Pancreas (tissue), 10 donors: Measurements from ENCODE around the gene ITPKB. TPM values are rescaled to one million over a fixed set of nuclear protein-coding genes. Genes with fewer than 3 reads are reported as not detected.

Experiments used
- ATAC-seq, 4 donors: fragments of 200-7000 bp; cut with Tn5 transposase; one replicate each; pipeline versions ENCODE4 v1.8.0 to v1.9.1; 2020; ENCODE audit warnings: mild to moderate bottlenecking in 4 of 4, moderate library complexity in 4 of 4
- DNase-seq, 6 donors: peaks; one replicate each; pipeline ENCODE4 v3.0.0-alpha.2; 2020
- FAIRE-seq: peaks from 2 replicates; lab custom pipeline; 2012; peaks lifted over from hg19 to GRCh38; lab: Jason Lieb, UNC
- H3K27ac ChIP-seq, 4 donors: fragments of 200-600 bp; sonication (generic); 1 replicate in 3 of 4; 2 replicates in 1 of 4; pipeline versions ENCODE4 v1.5.0 to v1.8.0; 2020
- H3K27me3 ChIP-seq, 4 donors: fragments of 200-600 bp; one replicate each; pipeline ENCODE4 v1.8.0; 2021
- H3K36me3 ChIP-seq, 3 donors: fragments of 200-600 bp; sonication (generic) in 1 of 3; one replicate each; pipeline versions ENCODE4 v1.5.0 to v1.8.0; 2020 to 2021
- H3K4me1 ChIP-seq, 3 donors: fragments of 200-600 bp; one replicate each; pipeline ENCODE4 v1.8.0; 2021
- H3K4me3 ChIP-seq, 4 donors: fragments of 200-600 bp; sonication (generic) in 2 of 4; one replicate each; pipeline versions ENCODE4 v1.5.0 to v1.8.0; 2020 to 2021
- H3K9me3 ChIP-seq, 4 donors: fragments of 200-600 bp; one replicate each; pipeline ENCODE4 v1.8.0; 2021
- WGBS, 2 donors: extraction: QIAGEN DNeasy Blood & Tissue Kit; methylation state at CpG; one replicate each; pipeline ENCODE4 v1.1.7; 2013; 5-methylcytosine and 5-hydroxymethylcytosine counted together
- intact Hi-C, 3 donors: fragments of 100-400 bp; cut with DNase I; formaldehyde crosslinking; loops; one replicate each; pipeline versions ENCODE4 v1.11.1 to v1.14.2; 2022
- polyA plus RNA-seq, 2 donors: library from polyadenylated mRNA; stranded (reverse); fragments of 200-250 nt; gene quantifications; one replicate each; pipeline ENCODE4 v1.2.3, GENCODE V29; 2013
- total RNA-seq, 6 donors: library from RNA; stranded (reverse); fragmentation: NEBNext Ultra II Directional in 4 of 6; extraction: Animal tissue kit (Norgen Biotek cat#: 25700) in 4 of 6; gene quantifications; one replicate each; pipeline versions ENCODE4 v1.2.1 to v1.2.4, GENCODE V29; 2021 to 2023
- TF ChIP-seq, protein P1 (sequence below), 4 donors: fragments of 200-600 bp; sonication (generic) in 3 of 4; IDR thresholded peaks; one replicate each; pipeline versions ENCODE4 v1.5.0 to v1.8.0; 2021; ENCODE audit warnings: antibody characterized with exemption in 4 of 4
- donor health status: healthy with polysubstance abuse.
- donor health status: DM: no; HTN: no; CAD: no; lungs with moderate emphysema.
- donor health status: DM: no; HTN: no; CAD: no.
- donor health status: control.
- donor health status: control.
- donor health status: Bipolar disorder and iron deficiency.
- donor health status: DM: yes; HTN: yes; CAD: no.
- donor health status: DM: no; HTN: no; CAD: no.
- donor health status: DM: no; HTN: no; CAD: no.
- donor health status: DM: yes; HTN: yes; CAD: no.

ITPKB gene
- total and polyA plus RNA-seq, 8 donors: 3.8 to 13.9 (median 5.5) TPM

DNA sequence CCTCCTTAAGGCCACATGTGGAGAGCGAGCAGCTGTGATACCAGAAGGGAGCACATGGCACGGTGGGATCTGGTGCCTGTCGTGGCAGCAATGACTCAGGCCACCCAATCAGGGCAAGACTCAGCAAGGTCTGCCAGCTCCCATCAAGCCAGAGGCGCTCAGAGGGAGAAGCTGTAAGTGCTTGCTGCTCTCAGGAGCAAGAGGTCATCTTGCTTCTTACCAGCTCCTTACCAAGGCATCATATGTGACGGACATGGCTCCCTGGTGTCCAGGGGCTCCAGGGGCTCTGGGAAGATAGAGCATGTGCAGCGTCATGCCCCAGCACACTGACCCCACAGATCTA lies 72.9 kb downstream of the ITPKB start:
- WGBS, 2 donors: 95 to 97% methylated on average over 6 of the region's 6 CpGs
- FAIRE-seq: no peak
- Histone ChIP-seq H3K4me1 (peaks cover 0 to 26% (median 4%) of the 10 kb centered on the region in 3 donors), H3K36me3 (no peaks in the 10 kb centered on the region), H3K4me3 (no peak overlapping the region), H3K27me3 (no peaks in the 10 kb centered on the region), H3K9me3 (no peaks in the 10 kb centered on the region), H3K27ac (no peak overlapping the region)
- ATAC-seq: no peak
- intact Hi-C loops: no loop called here
- DNase-seq: no peak
- TF ChIP-seq, protein P1, sequence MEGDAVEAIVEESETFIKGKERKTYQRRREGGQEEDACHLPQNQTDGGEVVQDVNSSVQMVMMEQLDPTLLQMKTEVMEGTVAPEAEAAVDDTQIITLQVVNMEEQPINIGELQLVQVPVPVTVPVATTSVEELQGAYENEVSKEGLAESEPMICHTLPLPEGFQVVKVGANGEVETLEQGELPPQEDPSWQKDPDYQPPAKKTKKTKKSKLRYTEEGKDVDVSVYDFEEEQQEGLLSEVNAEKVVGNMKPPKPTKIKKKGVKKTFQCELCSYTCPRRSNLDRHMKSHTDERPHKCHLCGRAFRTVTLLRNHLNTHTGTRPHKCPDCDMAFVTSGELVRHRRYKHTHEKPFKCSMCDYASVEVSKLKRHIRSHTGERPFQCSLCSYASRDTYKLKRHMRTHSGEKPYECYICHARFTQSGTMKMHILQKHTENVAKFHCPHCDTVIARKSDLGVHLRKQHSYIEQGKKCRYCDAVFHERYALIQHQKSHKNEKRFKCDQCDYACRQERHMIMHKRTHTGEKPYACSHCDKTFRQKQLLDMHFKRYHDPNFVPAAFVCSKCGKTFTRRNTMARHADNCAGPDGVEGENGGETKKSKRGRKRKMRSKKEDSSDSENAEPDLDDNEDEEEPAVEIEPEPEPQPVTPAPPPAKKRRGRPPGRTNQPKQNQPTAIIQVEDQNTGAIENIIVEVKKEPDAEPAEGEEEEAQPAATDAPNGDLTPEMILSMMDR (IDR thresholded peaks at IDR 0.05): no peak

DNA sequence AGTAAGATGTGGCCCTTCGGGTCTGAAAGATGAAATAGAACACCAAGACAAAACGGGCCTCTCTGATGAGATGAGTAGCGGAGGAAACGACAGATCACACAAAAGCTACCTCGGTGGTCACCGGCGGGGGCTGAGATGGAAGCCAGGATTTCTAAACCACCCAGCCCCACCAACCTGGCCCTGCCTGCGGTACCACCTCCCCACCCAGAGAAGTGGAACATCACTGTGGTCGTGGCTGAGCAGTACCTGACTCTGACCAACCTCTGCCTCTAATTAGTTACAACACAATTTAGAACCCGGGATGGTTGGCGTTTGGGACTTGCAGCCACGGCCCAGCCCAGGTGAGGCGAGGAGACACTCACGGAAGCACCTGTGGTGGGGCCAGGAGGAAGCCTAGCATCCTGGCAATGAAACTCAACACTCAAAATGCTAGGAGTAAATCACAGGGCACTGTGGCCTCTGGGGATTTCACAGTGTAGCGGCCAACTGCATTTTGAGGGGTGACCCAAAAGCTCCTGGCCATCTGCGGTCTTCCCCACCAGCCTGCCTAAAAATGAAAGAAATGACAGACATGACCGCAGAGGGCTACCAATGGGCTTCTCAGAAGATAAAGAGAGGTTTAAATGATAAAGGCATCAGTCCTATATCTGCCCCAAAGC lies 73.4 kb downstream of the ITPKB start:
- no peaks in the 10 kb centered on the region for H3K9me3 ChIP-seq
- intact Hi-C loops: no loop called here
- no peak for DNase-seq
- H3K36me3 ChIP-seq: no peaks in the 10 kb centered on the region
- WGBS, 2 donors: 94% methylated on average over 17 of the region's 17 CpGs
- peaks cover 0 to 29% (median 4%) of the 10 kb centered on the region in 3 donors for H3K4me1 ChIP-seq
- TF ChIP-seq, protein P1 (IDR thresholded peaks at IDR 0.05): no peak
- no peak for FAIRE-seq
- no peaks in the 10 kb centered on the region for H3K27me3 ChIP-seq
- no peak overlapping the region for H3K4me3 ChIP-seq
- H3K27ac ChIP-seq: peak overlapping the region in 3 of 4 donors; percentile 46 to 86 (median 79)
- ATAC-seq: no peak

DNA sequence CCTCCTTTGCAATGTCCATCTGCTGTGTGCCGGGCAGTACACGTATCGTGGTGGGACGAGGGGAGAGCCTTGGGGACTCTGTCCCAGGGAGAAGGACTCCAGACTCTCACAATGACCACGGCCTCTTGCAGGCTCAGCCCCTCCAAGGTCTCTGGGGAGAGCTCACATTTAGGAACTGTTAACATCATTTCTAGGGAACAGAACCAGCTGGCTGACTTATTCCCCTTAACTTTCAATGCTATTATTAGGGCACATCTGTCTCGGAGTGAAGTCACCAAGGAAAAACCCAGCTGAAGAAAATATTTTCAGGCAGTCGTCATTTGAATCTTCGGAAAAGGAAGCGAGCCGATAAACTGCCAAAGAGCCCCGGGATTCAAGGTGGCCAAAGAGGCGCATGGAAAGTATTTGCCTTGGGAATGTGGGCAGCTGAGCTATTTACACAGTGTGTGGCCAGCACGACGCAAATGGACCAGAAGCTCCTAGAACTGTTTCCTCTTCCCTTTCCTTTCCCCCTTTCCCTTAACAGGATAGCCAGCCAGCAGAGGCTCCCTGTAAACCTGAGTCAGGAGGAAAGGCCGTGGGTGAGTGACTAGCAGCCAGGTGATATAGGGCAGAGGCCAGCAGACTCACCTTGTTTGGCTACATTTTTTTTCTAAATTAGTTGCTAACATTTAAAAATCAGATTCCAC lies 74.5 kb downstream of the ITPKB start:
- no peaks in the 10 kb centered on the region for H3K36me3 ChIP-seq
- peak overlapping the region; percentile 46 to 86 (median 64) for H3K27ac ChIP-seq
- H3K27me3 ChIP-seq: no peaks in the 10 kb centered on the region
- DNase-seq (peak in 4 of 6 donors; percentile 55 to 80 (median 64)), FAIRE-seq (no peak), ATAC-seq (peak; percentile 75 to 86 (median 84))
- peaks cover 0 to 40% (median 4%) of the 10 kb centered on the region in 3 donors for H3K4me1 ChIP-seq
- WGBS, 2 donors: 42 to 44% methylated on average over 15 of the region's 15 CpGs
- H3K4me3 ChIP-seq: no peak overlapping the region
- intact Hi-C loops: no loop called here
- H3K9me3 ChIP-seq: no peaks in the 10 kb centered on the region
- TF ChIP-seq, protein P1 (IDR thresholded peaks at IDR 0.05): no peak

DNA sequence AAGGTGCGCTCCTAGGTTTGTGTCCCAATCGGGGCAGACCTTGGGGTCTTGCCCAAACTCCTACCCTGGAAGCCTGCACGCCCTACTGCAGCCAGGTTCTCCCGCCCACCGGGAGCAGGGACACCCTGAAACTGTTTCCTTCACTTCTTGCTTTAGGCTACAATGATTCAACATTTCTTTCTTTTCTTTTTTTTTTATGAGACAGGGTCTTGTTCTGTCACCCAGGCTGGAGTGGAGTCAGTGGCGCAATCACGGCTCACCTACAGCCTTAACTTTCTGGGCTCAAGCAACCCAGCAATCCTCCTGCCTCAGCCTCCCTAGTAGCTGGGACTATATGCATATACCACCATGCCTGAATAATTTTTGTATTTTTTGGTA lies 75.8 kb downstream of the ITPKB start:
- 88 to 93% methylated on average over 7 of the region's 7 CpGs for WGBS, 2 donors
- TF ChIP-seq, protein P1 (IDR thresholded peaks at IDR 0.05): no peak
- ATAC-seq (no peak), DNase-seq (no peak), FAIRE-seq (no peak)
- peak overlapping the region in 3 of 4 donors; percentile 8 to 86 (median 79) for H3K27ac ChIP-seq
- peaks cover 8 to 52% (median 13%) of the 10 kb centered on the region in 3 donors for H3K4me1 ChIP-seq
- H3K9me3 ChIP-seq: no peaks in the 10 kb centered on the region
- H3K4me3 ChIP-seq: no peak overlapping the region
- no peaks in the 10 kb centered on the region for H3K36me3 ChIP-seq
- no peaks in the 10 kb centered on the region for H3K27me3 ChIP-seq
- intact Hi-C loops: no loop called here
